T47D (cell line): ENCODE measurements around the gene TM9SF3.

Experiments
- DNase-seq, 2 experiments: peaks; one replicate each; pipeline versions ENCODE4 v3.0.0 to v3.0.0-alpha.2; 2011 to 2012; ENCODE audit warnings: low read depth in 1 of 2, low spot score in 1 of 2
- JUND ChIP-seq: IDR thresholded peaks from 2 replicates; pipeline ENCODE4 v1.6.1; 2012; ENCODE audit warnings: low read depth
- in situ Hi-C: cut with HindIII; loops from 2 replicates; pipeline ENCODE4 v1.10.0; 2016; ENCODE audit warnings: low sequenced_read_pairs, low pct_unique_long_range_greater_than_20kb

Gene TM9SF3

GRCh38 chr10:96507044-96507443 is 79.8 kb downstream of the TM9SF3 start:
- TF ChIP-seq JUND: no peak
- in situ Hi-C loops: no loop called here
- DNase-seq: no peak

- in situ Hi-C loops: no loop called here
- no peak for TF ChIP-seq JUND
- no peak for DNase-seq
These were observed 81.4 kb downstream of the TM9SF3 start for GRCh38 chr10:96505150-96506136.

GRCh38 chr10:96502561-96503282 is 84.1 kb downstream of the TM9SF3 start:
- no peak for DNase-seq
- in situ Hi-C loops: no loop called here

GRCh38 chr10:96501985-96502384 is 84.8 kb downstream of the TM9SF3 start:
- in situ Hi-C loops: no loop called here
- DNase-seq: no peak
- no peak for TF ChIP-seq JUND

More at GRCh38 chr10:96502561-96503282, 84.1 kb downstream of the TM9SF3 start:
- TF ChIP-seq JUND: no peak

- no peak for TF ChIP-seq JUND
- in situ Hi-C loops: no loop called here
- DNase-seq: no peak
These were observed 86.3 kb downstream of the TM9SF3 start for GRCh38 chr10:96500519-96500918.

GRCh38 chr10:96500050-96500449 is 86.8 kb downstream of the TM9SF3 start:
- no peak for TF ChIP-seq JUND
- in situ Hi-C loops: no loop called here
- DNase-seq: no peak

GRCh38 chr10:96497391-96497790 is 89.4 kb downstream of the TM9SF3 start:
- in situ Hi-C loops: no loop called here
- TF ChIP-seq JUND: no peak
- no peak for DNase-seq

GRCh38 chr10:96496281-96496925 is 90.4 kb downstream of the TM9SF3 start:
- in situ Hi-C loops: no loop called here
- TF ChIP-seq JUND: no peak
- DNase-seq: peak; percentile 60 to 81

GRCh38 chr10:96495544-96495943 is 91.3 kb downstream of the TM9SF3 start:
- DNase-seq: no peak
- in situ Hi-C loops: no loop called here
- no peak for TF ChIP-seq JUND

- in situ Hi-C loops: no loop called here
These were observed 92.1 kb downstream of the TM9SF3 start for GRCh38 chr10:96494694-96495093.

GRCh38 chr10:96493871-96494525 is 92.8 kb downstream of the TM9SF3 start:
- DNase-seq: no peak
- in situ Hi-C loops: no loop called here
- no peak for TF ChIP-seq JUND

More at GRCh38 chr10:96494694-96495093, 92.1 kb downstream of the TM9SF3 start:
- no peak for TF ChIP-seq JUND
- no peak for DNase-seq

- in situ Hi-C loops: no loop called here
These were observed 93.6 kb downstream of the TM9SF3 start for GRCh38 chr10:96493254-96493653.

GRCh38 chr10:96491303-96491702 is 95.5 kb downstream of the TM9SF3 start:
- peak in 1 of 2 experiments; percentile 41 for DNase-seq
- in situ Hi-C loops: no loop called here
- TF ChIP-seq JUND: no peak

More at GRCh38 chr10:96493254-96493653, 93.6 kb downstream of the TM9SF3 start:
- no peak for TF ChIP-seq JUND
- no peak for DNase-seq
